ENCODE data around the gene ZNF740. TPM values are rescaled to one million over a fixed set of nuclear protein-coding genes. Genes with fewer than 3 reads are reported as not detected.

Gene ZNF740
- total and polyA plus RNA-seq, 7 experiments from 2014 or later = 3.6 to 135 (median 45.6) TPM

- H3K4me3 Mint-ChIP-seq = no peak overlapping the region
- peaks cover 0 to 17% (median 0%) of the 10 kb centered on the region in 5 donors for H3K27me3 Mint-ChIP-seq
- H3K4me1 Mint-ChIP-seq = no peaks in the 10 kb centered on the region
- no peaks in the 10 kb centered on the region for H3K4me1 ChIP-seq (ENCODE audit: control insufficient read depth in 2 of 2, insufficient read depth in 2 of 2, low read length in 2 of 2)
- no peak for DNase-seq
- ChIA-PET POLR2A (interaction anchor here (0.6 kb wide), 1 partner anchor 40 kb away, joined by 3 read pairs; no protein-coding TSS in a partner anchor), CTCF (no interaction called here)
- no peak for ATAC-seq
- H3K9me3 Mint-ChIP-seq = peaks cover 0 to 1% (median 0%) of the 10 kb centered on the region in 11 donors
- no peaks in the 10 kb centered on the region for H3K36me3 ChIP-seq (ENCODE audit: control insufficient read depth in 2 of 3, insufficient read depth in 3 of 3, low read length in 3 of 3)
- no peaks in the 10 kb centered on the region for H3K9me3 ChIP-seq (ENCODE audit: control insufficient read depth in 2 of 3, low read length in 3 of 3)
- no peaks in the 10 kb centered on the region for H3K36me3 Mint-ChIP-seq
- no peaks in the 10 kb centered on the region for H3K27me3 ChIP-seq (ENCODE audit: control insufficient read depth in 2 of 2, insufficient read depth in 2 of 2, low read length in 2 of 2)
- no peak overlapping the region for H3K4me3 ChIP-seq (ENCODE audit: low read length)
- intact Hi-C loops (cut with micrococcal nuclease) = no loop called here
- H3K27ac Mint-ChIP-seq = no peak overlapping the region
- no peak overlapping the region for H3K27ac ChIP-seq (ENCODE audit: low read depth, low read length)
These were observed 32.9 kb upstream of the ZNF740 start for GRCh38 chr12:53147653-53148052.

- no peak overlapping the region for H3K4me3 Mint-ChIP-seq
- peaks cover 0 to 10% (median 0%) of the 10 kb centered on the region in 5 donors for H3K27me3 Mint-ChIP-seq
- Histone ChIP-seq H3K27ac (ENCODE audit: low read depth, low read length) (no peak overlapping the region), H3K36me3 (ENCODE audit: control insufficient read depth in 2 of 3, insufficient read depth in 3 of 3, low read length in 3 of 3) (no peaks in the 10 kb centered on the region), H3K4me3 (ENCODE audit: low read length) (no peak overlapping the region), H3K27me3 (ENCODE audit: control insufficient read depth in 2 of 2, insufficient read depth in 2 of 2, low read length in 2 of 2) (no peaks in the 10 kb centered on the region), H3K9me3 (ENCODE audit: control insufficient read depth in 2 of 3, low read length in 3 of 3) (no peaks in the 10 kb centered on the region), H3K4me1 (ENCODE audit: control insufficient read depth in 2 of 2, insufficient read depth in 2 of 2, low read length in 2 of 2) (no peaks in the 10 kb centered on the region)
- peaks cover 0 to 3% (median 0%) of the 10 kb centered on the region in 5 donors for H3K36me3 Mint-ChIP-seq
- no peak overlapping the region for H3K27ac Mint-ChIP-seq
- no peak for ATAC-seq
- no peak for DNase-seq
- ChIA-PET CTCF (interaction anchor here (0.9 kb wide), 1 partner anchor 9 kb away, joined by 3 read pairs; no protein-coding TSS in a partner anchor), POLR2A (no interaction called here)
- H3K4me1 Mint-ChIP-seq = no peaks in the 10 kb centered on the region
- intact Hi-C loops (cut with micrococcal nuclease) = no loop called here
- no peaks in the 10 kb centered on the region for H3K9me3 Mint-ChIP-seq
These were observed 29.5 kb upstream of the ZNF740 start for GRCh38 chr12:53151039-53151438.

GRCh38 chr12:53152390-53152789, 28.1 kb upstream of the ZNF740 start:
- H3K27ac ChIP-seq (ENCODE audit: low read depth, low read length) = no peak overlapping the region
- ATAC-seq (no peak), DNase-seq (no peak)
- Mint-ChIP-seq H3K9me3 (no peaks in the 10 kb centered on the region), H3K4me1 (no peaks in the 10 kb centered on the region), H3K27me3 (peaks cover 0 to 7% (median 0%) of the 10 kb centered on the region in 5 donors), H3K27ac (no peak overlapping the region), H3K36me3 (peaks cover 0 to 3% (median 0%) of the 10 kb centered on the region in 5 donors), H3K4me3 (no peak overlapping the region)
- H3K27me3 ChIP-seq (ENCODE audit: control insufficient read depth in 2 of 2, insufficient read depth in 2 of 2, low read length in 2 of 2) = no peaks in the 10 kb centered on the region
- H3K36me3 ChIP-seq (ENCODE audit: control insufficient read depth in 2 of 3, insufficient read depth in 3 of 3, low read length in 3 of 3) = no peaks in the 10 kb centered on the region
- H3K4me1 ChIP-seq (ENCODE audit: control insufficient read depth in 2 of 2, insufficient read depth in 2 of 2, low read length in 2 of 2) = no peaks in the 10 kb centered on the region
- intact Hi-C loops (cut with micrococcal nuclease) = no loop called here
- ChIA-PET CTCF (no interaction called here), POLR2A (interaction anchor here (1.6 kb wide), 1 partner anchor 73 kb away, joined by 5 read pairs; the partner anchor contains the start of gene SPRYD3)
- H3K9me3 ChIP-seq (ENCODE audit: control insufficient read depth in 2 of 3, low read length in 3 of 3) = no peaks in the 10 kb centered on the region
- no peak overlapping the region for H3K4me3 ChIP-seq (ENCODE audit: low read length)

GRCh38 chr12:53159195-53159839, 21.2 kb upstream of the ZNF740 start:
- peaks cover 0 to 4% (median 0%) of the 10 kb centered on the region in 5 donors for H3K36me3 Mint-ChIP-seq

GRCh38 chr12:53160000-53160399, 20.5 kb upstream of the ZNF740 start:
- Mint-ChIP-seq H3K27me3 (no peaks in the 10 kb centered on the region), H3K4me1 (peaks cover 4 to 12% (median 7%) of the 10 kb centered on the region in 7 donors), H3K36me3 (peaks cover 0 to 4% (median 0%) of the 10 kb centered on the region in 5 donors), H3K4me3 (no peak overlapping the region), H3K27ac (peak overlapping the region in 1 of 9 donors; percentile 34), H3K9me3 (no peaks in the 10 kb centered on the region)
- intact Hi-C loops (cut with micrococcal nuclease) = loop anchor here (1.0 kb wide), 11 partner anchors 20 to 185 kb away; partner anchors contain the start of genes CSAD (in 2 of the 2), ZNF740 (in 2 of the 2) and ESPL1 (in 1 of the 2)
- peaks cover 5 to 7% of the 10 kb centered on the region in 2 donors for H3K4me1 ChIP-seq (ENCODE audit: control insufficient read depth in 2 of 2, insufficient read depth in 2 of 2, low read length in 2 of 2)
- DNase-seq (no peak), ATAC-seq (no peak)
- ChIA-PET CTCF (interaction anchor here (0.7 to 5.4 kb wide), 31 partner anchors 8 to 666 kb away, joined by 3 to 62 read pairs (median 4); partner anchors contain the start of genes AAAS, CSAD, ESPL1 and PFDN5), POLR2A (interaction anchor here (0.6 to 2.2 kb wide), 12 partner anchors 13 to 349 kb away, joined by 3 to 7 read pairs (median 4); partner anchors contain the start of genes CSAD, ITGB7, MAP3K12 and ZNF740)
- no peaks in the 10 kb centered on the region for H3K27me3 ChIP-seq (ENCODE audit: control insufficient read depth in 2 of 2, insufficient read depth in 2 of 2, low read length in 2 of 2)
- no peaks in the 10 kb centered on the region for H3K9me3 ChIP-seq (ENCODE audit: control insufficient read depth in 2 of 3, low read length in 3 of 3)
- H3K4me3 ChIP-seq (ENCODE audit: low read length) = no peak overlapping the region
- no peak overlapping the region for H3K27ac ChIP-seq (ENCODE audit: low read depth, low read length)
- H3K36me3 ChIP-seq (ENCODE audit: control insufficient read depth in 2 of 3, insufficient read depth in 3 of 3, low read length in 3 of 3) = no peaks in the 10 kb centered on the region

More at GRCh38 chr12:53159195-53159839, 21.2 kb upstream of the ZNF740 start:
- Histone ChIP-seq H3K4me3 (ENCODE audit: low read length) (no peak overlapping the region), H3K27ac (ENCODE audit: low read depth, low read length) (no peak overlapping the region), H3K9me3 (ENCODE audit: control insufficient read depth in 2 of 3, low read length in 3 of 3) (no peaks in the 10 kb centered on the region), H3K36me3 (ENCODE audit: control insufficient read depth in 2 of 3, insufficient read depth in 3 of 3, low read length in 3 of 3) (no peaks in the 10 kb centered on the region), H3K4me1 (ENCODE audit: control insufficient read depth in 2 of 2, insufficient read depth in 2 of 2, low read length in 2 of 2) (peaks cover 5 to 7% of the 10 kb centered on the region in 2 donors), H3K27me3 (ENCODE audit: control insufficient read depth in 2 of 2, insufficient read depth in 2 of 2, low read length in 2 of 2) (no peaks in the 10 kb centered on the region)
- ChIA-PET CTCF (interaction anchor here (0.7 to 5.4 kb wide), 29 partner anchors 8 to 604 kb away, joined by 3 to 62 read pairs (median 4); partner anchors contain the start of genes AAAS, CSAD, ESPL1 and PFDN5), POLR2A (interaction anchor here (0.6 to 2.2 kb wide), 12 partner anchors 13 to 349 kb away, joined by 3 to 7 read pairs (median 4); partner anchors contain the start of genes CSAD, ITGB7, MAP3K12 and ZNF740)
- H3K27me3 Mint-ChIP-seq = no peaks in the 10 kb centered on the region
- H3K4me1 Mint-ChIP-seq = peaks cover 4 to 12% (median 7%) of the 10 kb centered on the region in 7 donors
- peak overlapping the region in 6 of 9 donors; percentile 26 to 66 (median 52) for H3K27ac Mint-ChIP-seq
- H3K9me3 Mint-ChIP-seq = no peaks in the 10 kb centered on the region
- H3K4me3 Mint-ChIP-seq = peak overlapping the region in 1 of 10 donors; percentile 24
- DNase-seq (peak; percentile 72 to 91 (median 85)), ATAC-seq (peak; percentile 100)
- intact Hi-C loops (cut with micrococcal nuclease) = loop anchor here (1.0 kb wide), 11 partner anchors 21 to 186 kb away; partner anchors contain the start of genes CSAD (in 2 of the 2), ZNF740 (in 2 of the 2) and ESPL1 (in 1 of the 2)

GRCh38 chr12:53160673-53161072, 19.8 kb upstream of the ZNF740 start:
- H3K4me3 ChIP-seq (ENCODE audit: low read length) = no peak overlapping the region
- no peaks in the 10 kb centered on the region for H3K36me3 ChIP-seq (ENCODE audit: control insufficient read depth in 2 of 3, insufficient read depth in 3 of 3, low read length in 3 of 3)
- no peaks in the 10 kb centered on the region for H3K9me3 ChIP-seq (ENCODE audit: control insufficient read depth in 2 of 3, low read length in 3 of 3)
- H3K4me3 Mint-ChIP-seq = no peak overlapping the region
- peaks cover 5 to 7% of the 10 kb centered on the region in 2 donors for H3K4me1 ChIP-seq (ENCODE audit: control insufficient read depth in 2 of 2, insufficient read depth in 2 of 2, low read length in 2 of 2)
- intact Hi-C loops (cut with micrococcal nuclease) = no loop called here
- peaks cover 4 to 12% (median 7%) of the 10 kb centered on the region in 7 donors for H3K4me1 Mint-ChIP-seq
- CTCF ChIA-PET = interaction anchor here (0.8 to 5.4 kb wide), 14 partner anchors 9 to 161 kb away, joined by 3 to 62 read pairs (median 10); partner anchors contain the start of genes AAAS, ESPL1 and PFDN5
- H3K27me3 Mint-ChIP-seq = no peaks in the 10 kb centered on the region
- peaks cover 0 to 4% (median 0%) of the 10 kb centered on the region in 5 donors for H3K36me3 Mint-ChIP-seq
- no peaks in the 10 kb centered on the region for H3K27me3 ChIP-seq (ENCODE audit: control insufficient read depth in 2 of 2, insufficient read depth in 2 of 2, low read length in 2 of 2)
- peak overlapping the region in 1 of 9 donors; percentile 26 for H3K27ac Mint-ChIP-seq
- no peaks in the 10 kb centered on the region for H3K9me3 Mint-ChIP-seq
- POLR2A ChIA-PET = interaction anchor here (1.3 to 2.2 kb wide), 5 partner anchors 12 to 59 kb away, joined by 4 to 7 read pairs (median 4); partner anchors contain the start of genes CSAD, ITGB7 and ZNF740
- H3K27ac ChIP-seq (ENCODE audit: low read depth, low read length) = no peak overlapping the region
- ATAC-seq (no peak), DNase-seq (no peak)
